K562 (cell line): ENCODE measurements around the gene THADA. TPM values are rescaled to one million over a fixed set of nuclear protein-coding genes. Genes with fewer than 3 reads are reported as not detected.
A peak's percentile ranks its signal among the peaks of the same experiment; 100 is the strongest.

ENCODE experiments used
- ARHGAP35 ChIP-seq: fragments of 450-650 bp; IDR thresholded peaks from 2 replicates; pipeline ENCODE4 v1.6.1; 2018; ENCODE audit not compliant: partially characterized antibody
- ETS2 ChIP-seq: IDR thresholded peaks from 2 replicates; pipeline ENCODE4 v1.6.1; 2016; ENCODE audit warnings: borderline replicate concordance, missing genetic modification characterization, mild to moderate bottlenecking, moderate library complexity, missing compliant biosample characterization; ENCODE audit not compliant: poor library complexity, severe bottlenecking
- FOXJ2 ChIP-seq: fragments of 200-800 bp; sonication (Bioruptor generic); IDR thresholded peaks from 2 replicates; pipeline ENCODE4 v1.6.1; 2016; ENCODE audit warnings: missing genetic modification characterization, missing compliant biosample characterization
- GATAD2A ChIP-seq: fragments of 450-650 bp; IDR thresholded peaks from 2 replicates; pipeline ENCODE4 v1.6.1; 2017
- ILK ChIP-seq: fragments of 450-650 bp; IDR thresholded peaks from 2 replicates; pipeline ENCODE4 v1.6.1; 2016; ENCODE audit warnings: missing genetic modification characterization, low read depth, mild to moderate bottlenecking, missing compliant biosample characterization, moderate library complexity, borderline replicate concordance
- L3MBTL2 ChIP-seq: fragments of 450-650 bp; IDR thresholded peaks from 2 replicates; pipeline ENCODE4 v1.6.1; 2016; ENCODE audit warnings: mild to moderate bottlenecking, moderate library complexity
- NFATC3 ChIP-seq: fragments of 450-650 bp; IDR thresholded peaks from 2 replicates; pipeline ENCODE4 v1.6.1; 2017; ENCODE audit warnings: mild to moderate bottlenecking
- RAD51 ChIP-seq: fragments of 450-650 bp; IDR thresholded peaks from 2 replicates; pipeline ENCODE4 v1.7.1; 2016; ENCODE audit warnings: low read depth, mild to moderate bottlenecking, borderline replicate concordance
- RBM25 ChIP-seq: fragments of 200-400 bp; formaldehyde crosslinking; IDR thresholded peaks from 2 replicates; pipeline ENCODE4 v1.6.1; 2018; ENCODE audit warnings: low read length, low read depth, moderate library complexity; ENCODE audit not compliant: severe bottlenecking
- U2AF1 ChIP-seq: fragments of 200-400 bp; formaldehyde crosslinking; optimal IDR thresholded peaks from 2 replicates; pipeline ENCODE3; 2017; ENCODE audit warnings: mild to moderate bottlenecking, low read depth, low read length, moderate library complexity
- ZNF174 ChIP-seq: fragments of 250-450 bp; sonication (Bioruptor Pico); IDR thresholded peaks from 2 replicates; pipeline ENCODE4 v1.4.0; 2020; ENCODE audit warnings: mild to moderate bottlenecking
- ZNF263 ChIP-seq: sonication (generic); formaldehyde crosslinking; IDR thresholded peaks from 2 replicates; pipeline ENCODE4 v1.8.0; 2022; ENCODE audit warnings: mild to moderate bottlenecking, missing genetic modification reagents, borderline replicate concordance
- ZNF57 ChIP-seq: fragments of 450-650 bp; formaldehyde crosslinking; IDR thresholded peaks from 2 replicates; pipeline ENCODE4 v1.4.0; 2020; ENCODE audit warnings: mild to moderate bottlenecking, moderate library complexity
- polyA plus RNA-seq, 8 experiments: library from polyadenylated mRNA; depleted of rRNA in 4 of 8; stranded (reverse) in 5 of 8; unstranded in 3 of 8; fragments of >200 nt; fragmentation: Nextera tagmentation in 2 of 8; fragmentation: Illumina TruSeq in 1 of 8; extraction: Ambion mirVana in 2 of 8; extraction: Trizol in 1 of 8; gene quantifications; 2 replicates each; pipeline versions ENCODE4 v1.2.1 to v1.2.3, GENCODE V29; 2011 to 2014; ENCODE audit warnings: inconsistent platforms in 1 of 8, missing spikeins in 1 of 8
- total RNA-seq, 7 experiments: library from RNA; depleted of rRNA in 6 of 7; stranded (reverse); fragments of >200 nt in 6 of 7; fragmentation: Illumina TruSeq in 2 of 7; extraction: Trizol in 2 of 7; gene quantifications; 2 replicates each; pipeline versions ENCODE4 v1.2.1 to v1.2.3, GENCODE V29; 2011 to 2021; ENCODE audit warnings: low replicate concordance in 1 of 7
- TF ChIP-seq, protein P1 (sequence below): sonication (generic); formaldehyde crosslinking; IDR thresholded peaks from 2 replicates; pipeline ENCODE4 v1.8.0; 2022; ENCODE audit warnings: mild to moderate bottlenecking, missing genetic modification reagents
- TF ChIP-seq, protein P2 (sequence below): sonication (generic); formaldehyde crosslinking; IDR thresholded peaks from 2 replicates; pipeline ENCODE4 v1.8.0; 2022; ENCODE audit warnings: missing genetic modification reagents, mild to moderate bottlenecking, borderline replicate concordance
- TF ChIP-seq, protein P3 (sequence below): fragments of 250-450 bp; sonication (Bioruptor Pico); IDR thresholded peaks from 2 replicates; pipeline ENCODE4 v1.5.0; 2021; ENCODE audit warnings: mild to moderate bottlenecking, borderline replicate concordance

Gene THADA
- total and polyA plus RNA-seq, 9 of the 15 experiments (the other 6 are each of a cell fraction or from before 2014, with no cell fraction given), result 17.8 to 34.7 (median 31.9) TPM

- TF ChIP-seq, protein P1, sequence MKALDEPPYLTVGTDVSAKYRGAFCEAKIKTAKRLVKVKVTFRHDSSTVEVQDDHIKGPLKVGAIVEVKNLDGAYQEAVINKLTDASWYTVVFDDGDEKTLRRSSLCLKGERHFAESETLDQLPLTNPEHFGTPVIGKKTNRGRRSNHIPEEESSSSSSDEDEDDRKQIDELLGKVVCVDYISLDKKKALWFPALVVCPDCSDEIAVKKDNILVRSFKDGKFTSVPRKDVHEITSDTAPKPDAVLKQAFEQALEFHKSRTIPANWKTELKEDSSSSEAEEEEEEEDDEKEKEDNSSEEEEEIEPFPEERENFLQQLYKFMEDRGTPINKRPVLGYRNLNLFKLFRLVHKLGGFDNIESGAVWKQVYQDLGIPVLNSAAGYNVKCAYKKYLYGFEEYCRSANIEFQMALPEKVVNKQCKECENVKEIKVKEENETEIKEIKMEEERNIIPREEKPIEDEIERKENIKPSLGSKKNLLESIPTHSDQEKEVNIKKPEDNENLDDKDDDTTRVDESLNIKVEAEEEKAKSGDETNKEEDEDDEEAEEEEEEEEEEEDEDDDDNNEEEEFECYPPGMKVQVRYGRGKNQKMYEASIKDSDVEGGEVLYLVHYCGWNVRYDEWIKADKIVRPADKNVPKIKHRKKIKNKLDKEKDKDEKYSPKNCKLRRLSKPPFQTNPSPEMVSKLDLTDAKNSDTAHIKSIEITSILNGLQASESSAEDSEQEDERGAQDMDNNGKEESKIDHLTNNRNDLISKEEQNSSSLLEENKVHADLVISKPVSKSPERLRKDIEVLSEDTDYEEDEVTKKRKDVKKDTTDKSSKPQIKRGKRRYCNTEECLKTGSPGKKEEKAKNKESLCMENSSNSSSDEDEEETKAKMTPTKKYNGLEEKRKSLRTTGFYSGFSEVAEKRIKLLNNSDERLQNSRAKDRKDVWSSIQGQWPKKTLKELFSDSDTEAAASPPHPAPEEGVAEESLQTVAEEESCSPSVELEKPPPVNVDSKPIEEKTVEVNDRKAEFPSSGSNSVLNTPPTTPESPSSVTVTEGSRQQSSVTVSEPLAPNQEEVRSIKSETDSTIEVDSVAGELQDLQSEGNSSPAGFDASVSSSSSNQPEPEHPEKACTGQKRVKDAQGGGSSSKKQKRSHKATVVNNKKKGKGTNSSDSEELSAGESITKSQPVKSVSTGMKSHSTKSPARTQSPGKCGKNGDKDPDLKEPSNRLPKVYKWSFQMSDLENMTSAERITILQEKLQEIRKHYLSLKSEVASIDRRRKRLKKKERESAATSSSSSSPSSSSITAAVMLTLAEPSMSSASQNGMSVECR (CRISPR knock-in tag), result no peak
- no peak for TF ChIP-seq ARHGAP35
- TF ChIP-seq FOXJ2, result no peak
- no peak for TF ChIP-seq U2AF1
- no peak for TF ChIP-seq ZNF174
- no peak for TF ChIP-seq ILK
- TF ChIP-seq, protein P2, sequence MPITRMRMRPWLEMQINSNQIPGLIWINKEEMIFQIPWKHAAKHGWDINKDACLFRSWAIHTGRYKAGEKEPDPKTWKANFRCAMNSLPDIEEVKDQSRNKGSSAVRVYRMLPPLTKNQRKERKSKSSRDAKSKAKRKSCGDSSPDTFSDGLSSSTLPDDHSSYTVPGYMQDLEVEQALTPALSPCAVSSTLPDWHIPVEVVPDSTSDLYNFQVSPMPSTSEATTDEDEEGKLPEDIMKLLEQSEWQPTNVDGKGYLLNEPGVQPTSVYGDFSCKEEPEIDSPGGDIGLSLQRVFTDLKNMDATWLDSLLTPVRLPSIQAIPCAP (CRISPR knock-in tag), result no peak
- no peak for TF ChIP-seq GATAD2A
- TF ChIP-seq, protein P3, sequence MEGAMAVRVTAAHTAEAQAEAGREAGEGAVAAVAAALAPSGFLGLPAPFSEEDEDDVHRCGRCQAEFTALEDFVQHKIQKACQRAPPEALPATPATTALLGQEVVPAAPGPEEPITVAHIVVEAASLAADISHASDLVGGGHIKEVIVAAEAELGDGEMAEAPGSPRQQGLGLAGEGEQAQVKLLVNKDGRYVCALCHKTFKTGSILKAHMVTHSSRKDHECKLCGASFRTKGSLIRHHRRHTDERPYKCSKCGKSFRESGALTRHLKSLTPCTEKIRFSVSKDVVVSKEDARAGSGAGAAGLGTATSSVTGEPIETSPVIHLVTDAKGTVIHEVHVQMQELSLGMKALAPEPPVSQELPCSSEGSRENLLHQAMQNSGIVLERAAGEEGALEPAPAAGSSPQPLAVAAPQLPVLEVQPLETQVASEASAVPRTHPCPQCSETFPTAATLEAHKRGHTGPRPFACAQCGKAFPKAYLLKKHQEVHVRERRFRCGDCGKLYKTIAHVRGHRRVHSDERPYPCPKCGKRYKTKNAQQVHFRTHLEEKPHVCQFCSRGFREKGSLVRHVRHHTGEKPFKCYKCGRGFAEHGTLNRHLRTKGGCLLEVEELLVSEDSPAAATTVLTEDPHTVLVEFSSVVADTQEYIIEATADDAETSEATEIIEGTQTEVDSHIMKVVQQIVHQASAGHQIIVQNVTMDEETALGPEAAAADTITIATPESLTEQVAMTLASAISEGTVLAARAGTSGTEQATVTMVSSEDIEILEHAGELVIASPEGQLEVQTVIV (CRISPR knock-in tag), result no peak
- TF ChIP-seq NFATC3, result no peak
- TF ChIP-seq ZNF57 (CRISPR knock-in tag), result no peak
- TF ChIP-seq ZNF263, result no peak
- no peak for TF ChIP-seq ETS2 (tag)
- no peak for TF ChIP-seq RBM25
- TF ChIP-seq RAD51, result no peak
- TF ChIP-seq L3MBTL2, result peak; percentile 82
Observed at GRCh38 chr2:43293744-43294695, 301.8 kb downstream of the THADA start (continued).
